Neural crest cell (in vitro differentiated cells): ENCODE data around the gene SEMA3A. TPM values are rescaled to one million over a fixed set of nuclear protein-coding genes. Genes with fewer than 3 reads are reported as not detected.
A peak's percentile ranks its signal among the peaks of the same experiment; 100 is the strongest.

Experiments used
- DNase-seq: peaks from one replicate; pipeline ENCODE4 v3.0.0; 2021; ENCODE audit warnings: low read depth, mixed read lengths, low spot score
- H3K27ac Mint-ChIP-seq: one replicate; pipeline ENCODE4 v1.8.0; 2021; ENCODE audit warnings: mild to moderate bottlenecking, mixed read lengths; ENCODE audit not compliant: unreplicated experiment
- H3K27me3 Mint-ChIP-seq: 2 replicates; pipeline ENCODE4 v1.8.0; 2021; ENCODE audit warnings: low read depth, mild to moderate bottlenecking, mixed read lengths
- H3K36me3 Mint-ChIP-seq: 2 replicates; pipeline ENCODE4 v1.8.0; 2021; ENCODE audit warnings: low read depth, mild to moderate bottlenecking, mixed read lengths
- H3K4me1 Mint-ChIP-seq: 2 replicates; pipeline ENCODE4 v1.8.0; 2021; ENCODE audit warnings: mixed read lengths
- H3K4me3 Mint-ChIP-seq: one replicate; pipeline ENCODE4 v1.8.0; 2021; ENCODE audit warnings: mild to moderate bottlenecking, mixed read lengths
- H3K9me3 Mint-ChIP-seq: 2 replicates; pipeline ENCODE4 v1.8.0; 2021; ENCODE audit warnings: mixed read lengths
- CTCF ChIP-seq: fragments of 200-600 bp; sonication (generic); conservative IDR thresholded peaks from 2 replicates; pipeline ENCODE4 v1.5.0; 2021; ENCODE audit warnings: antibody characterized with exemption, mild to moderate bottlenecking
- total RNA-seq: library from RNA; stranded (reverse); gene quantifications from 2 replicates; pipeline ENCODE4 v1.2.1, GENCODE V29; 2021

SEMA3A gene
- total RNA-seq, 1 donor from 2014 or later: 24.7 TPM

GRCh38 chr7:84207615-84208014 lies 13.0 kb upstream of the SEMA3A start:
- Mint-ChIP-seq H3K9me3 (no peaks in the 10 kb centered on the region), H3K27me3 (no peaks in the 10 kb centered on the region), H3K4me1 (peaks cover 22% of the 10 kb centered on the region), H3K4me3 (no peak overlapping the region), H3K27ac (no peak overlapping the region), H3K36me3 (no peaks in the 10 kb centered on the region)
- TF ChIP-seq CTCF: no peak
- no peak for DNase-seq

- Mint-ChIP-seq H3K36me3 (no peaks in the 10 kb centered on the region), H3K27me3 (no peaks in the 10 kb centered on the region), H3K9me3 (no peaks in the 10 kb centered on the region), H3K4me1 (peaks cover 25% of the 10 kb centered on the region), H3K4me3 (peak overlapping the region; percentile 5), H3K27ac (no peak overlapping the region)
- DNase-seq: no peak
- no peak for TF ChIP-seq CTCF
Measured at GRCh38 chr7:84207025-84207424, 12.4 kb upstream of the SEMA3A start.

GRCh38 chr7:84204655-84205054 lies 10.1 kb upstream of the SEMA3A start:
- Mint-ChIP-seq H3K36me3 (no peaks in the 10 kb centered on the region), H3K27ac (no peak overlapping the region), H3K27me3 (no peaks in the 10 kb centered on the region), H3K4me1 (peaks cover 44% of the 10 kb centered on the region), H3K9me3 (no peaks in the 10 kb centered on the region), H3K4me3 (no peak overlapping the region)
- TF ChIP-seq CTCF: no peak
- DNase-seq: no peak

- peaks cover 45% of the 10 kb centered on the region for H3K4me1 Mint-ChIP-seq
- H3K36me3 Mint-ChIP-seq: no peaks in the 10 kb centered on the region
- no peaks in the 10 kb centered on the region for H3K27me3 Mint-ChIP-seq
- DNase-seq: no peak
- H3K27ac Mint-ChIP-seq: no peak overlapping the region
- no peak for TF ChIP-seq CTCF
- no peaks in the 10 kb centered on the region for H3K9me3 Mint-ChIP-seq
- H3K4me3 Mint-ChIP-seq: no peak overlapping the region
Measured at GRCh38 chr7:84202855-84203254, 8.3 kb upstream of the SEMA3A start.

GRCh38 chr7:84200859-84201258 lies 6.3 kb upstream of the SEMA3A start:
- no peak overlapping the region for H3K4me3 Mint-ChIP-seq
- H3K4me1 Mint-ChIP-seq: peaks cover 40% of the 10 kb centered on the region
- no peak for DNase-seq
- TF ChIP-seq CTCF: no peak
- no peaks in the 10 kb centered on the region for H3K27me3 Mint-ChIP-seq
- no peaks in the 10 kb centered on the region for H3K9me3 Mint-ChIP-seq
- no peak overlapping the region for H3K27ac Mint-ChIP-seq
- no peaks in the 10 kb centered on the region for H3K36me3 Mint-ChIP-seq

- peaks cover 48% of the 10 kb centered on the region for H3K4me1 Mint-ChIP-seq
- peak overlapping the region; percentile 10 for H3K4me3 Mint-ChIP-seq
- DNase-seq: no peak
- H3K27ac Mint-ChIP-seq: no peak overlapping the region
- no peak for TF ChIP-seq CTCF
- H3K27me3 Mint-ChIP-seq: no peaks in the 10 kb centered on the region
- no peaks in the 10 kb centered on the region for H3K36me3 Mint-ChIP-seq
- H3K9me3 Mint-ChIP-seq: no peaks in the 10 kb centered on the region
Measured at GRCh38 chr7:84199216-84199615, 4.6 kb upstream of the SEMA3A start.
